NCI-H1930 (cell line): ENCODE measurements around the gene C16orf86.

Experiments
- DNase-seq, 2 experiments: peaks; one replicate each; lab custom pipeline; 2025; lab: John Stamatoyannopoulos, UW

C16orf86 gene

DNA sequence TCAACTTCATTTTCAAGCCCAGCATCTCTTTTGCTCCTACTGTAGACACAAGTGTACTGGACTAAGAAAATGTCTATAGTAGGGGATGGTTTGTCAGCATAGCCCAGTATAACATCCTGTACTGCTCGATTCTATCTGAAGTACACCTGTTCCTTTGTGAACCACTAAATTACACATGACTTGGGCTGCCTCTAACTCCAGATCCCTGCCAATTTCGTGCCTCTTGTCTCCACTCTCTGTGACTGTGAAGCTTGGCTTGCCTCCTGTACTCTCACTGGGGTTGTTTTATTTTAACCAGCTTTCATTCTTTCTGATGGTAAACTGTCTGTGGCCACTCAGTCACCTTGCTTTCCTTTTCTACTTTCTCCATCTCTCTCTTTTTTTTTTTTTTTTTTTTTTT is 28.0 kb downstream of the C16orf86 start:
- no peak for DNase-seq

DNA sequence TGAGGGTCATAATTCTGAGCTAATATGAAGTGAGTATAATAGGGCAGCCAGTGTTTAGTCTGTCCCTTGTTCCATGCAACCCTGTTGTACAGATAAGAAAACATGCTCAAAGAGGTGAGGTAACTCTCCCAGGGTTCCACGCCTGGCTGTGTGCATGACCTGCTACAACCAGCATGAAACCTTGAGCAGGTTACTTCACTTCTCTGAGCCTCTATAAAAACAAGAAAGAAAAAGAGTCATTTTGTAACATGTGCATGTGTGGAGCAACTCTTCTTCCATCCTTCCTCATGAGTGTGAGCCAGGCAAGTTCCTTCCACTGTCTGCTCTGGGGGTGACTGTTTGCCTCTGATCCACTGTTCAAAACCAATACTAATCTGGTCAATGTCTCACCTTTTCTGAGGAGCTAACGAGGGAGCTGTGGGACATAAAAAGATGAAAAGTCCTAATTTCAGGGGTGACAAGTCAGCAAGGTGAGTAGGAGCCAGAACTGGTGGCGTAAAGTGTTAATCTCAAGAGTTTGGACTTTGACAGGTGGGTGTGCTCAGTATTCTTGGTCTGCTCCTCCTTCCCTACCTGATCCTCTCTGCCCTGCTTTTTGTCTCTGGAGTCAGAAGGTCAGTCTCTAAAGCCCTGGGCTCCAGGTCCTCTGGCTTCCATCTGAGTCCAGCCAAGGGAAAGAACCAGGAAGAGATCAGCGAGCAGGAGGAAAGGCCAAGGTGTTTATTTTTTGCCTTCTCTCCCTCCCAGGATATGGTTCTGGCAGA is 31.0 kb downstream of the C16orf86 start:
- no peak for DNase-seq

DNA sequence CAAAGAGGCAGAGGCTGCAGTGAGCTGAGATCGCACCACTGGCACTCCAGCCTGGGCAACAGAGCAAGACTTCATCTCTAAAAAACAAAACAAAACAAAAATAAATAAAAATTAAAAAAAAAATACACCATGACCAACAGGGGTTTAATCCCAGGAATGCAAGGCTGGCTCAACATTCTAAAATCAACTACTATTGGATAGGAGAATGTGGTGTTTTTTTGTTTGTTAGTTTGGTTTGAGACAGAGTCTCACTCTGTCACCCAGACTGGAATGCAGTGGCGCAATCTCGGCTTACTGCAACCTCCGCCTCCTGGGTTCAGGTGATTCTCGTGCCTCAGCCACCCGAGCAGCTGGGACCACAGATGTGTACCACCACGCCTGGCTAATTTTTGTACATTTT is 32.7 kb downstream of the C16orf86 start:
- no peak for DNase-seq

DNA sequence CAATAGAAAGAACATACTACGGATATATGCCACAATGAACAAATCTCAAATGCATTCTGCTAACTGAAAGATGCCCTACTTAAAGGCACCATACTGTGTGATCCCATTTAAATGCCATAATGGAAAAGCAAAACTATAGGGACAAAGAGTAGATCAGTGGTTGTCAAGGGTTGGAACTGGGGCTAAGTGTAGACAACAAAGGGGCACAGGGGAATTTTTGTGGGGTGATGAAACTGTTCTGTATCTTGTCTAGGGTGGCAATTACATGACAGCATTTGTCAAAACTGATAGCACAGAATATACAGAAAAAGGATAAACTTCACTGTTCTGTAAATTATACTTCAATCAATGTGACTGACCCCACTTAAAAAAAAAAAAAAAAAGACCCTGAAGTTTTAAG is 34.8 kb downstream of the C16orf86 start:
- no peak for DNase-seq

DNA sequence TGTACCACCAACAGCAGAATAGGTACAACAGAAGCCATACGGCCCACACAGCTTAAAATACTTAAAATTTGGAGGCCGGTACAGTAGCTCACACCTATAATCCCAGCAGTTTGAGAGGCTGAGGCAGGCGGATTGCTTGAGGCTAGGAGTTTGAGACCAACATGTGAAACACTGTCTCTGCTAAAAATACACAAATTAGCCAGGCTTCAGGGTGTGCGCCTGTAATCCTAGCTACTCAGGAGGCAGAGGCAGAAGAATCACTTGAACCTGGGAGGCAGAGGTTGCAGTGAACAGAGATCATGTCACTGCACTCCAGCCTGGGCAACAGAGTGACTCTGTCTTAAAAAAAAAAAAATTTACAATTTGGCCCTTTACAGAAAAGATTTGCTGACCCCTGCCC is 35.5 kb downstream of the C16orf86 start:
- DNase-seq = no peak

DNA sequence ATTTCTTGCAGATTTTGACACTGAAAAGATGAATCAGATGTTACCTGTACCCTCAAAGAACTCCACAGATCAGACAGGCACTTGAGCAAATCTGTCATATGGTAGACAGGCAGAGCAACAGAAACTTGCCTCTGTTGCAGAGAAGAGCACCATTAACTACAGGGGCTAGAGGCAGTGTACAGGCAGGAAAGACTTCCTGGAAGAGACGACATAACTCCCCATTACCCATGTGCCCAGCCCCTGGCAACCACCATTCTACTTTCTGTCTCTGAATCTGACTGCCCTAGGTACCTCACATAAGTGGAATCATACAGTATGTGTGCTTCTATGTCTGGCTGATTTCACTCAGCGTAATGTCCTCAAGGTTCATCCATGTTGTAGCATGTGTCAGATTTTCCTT is 37.0 kb downstream of the C16orf86 start:
- no peak for DNase-seq

DNA sequence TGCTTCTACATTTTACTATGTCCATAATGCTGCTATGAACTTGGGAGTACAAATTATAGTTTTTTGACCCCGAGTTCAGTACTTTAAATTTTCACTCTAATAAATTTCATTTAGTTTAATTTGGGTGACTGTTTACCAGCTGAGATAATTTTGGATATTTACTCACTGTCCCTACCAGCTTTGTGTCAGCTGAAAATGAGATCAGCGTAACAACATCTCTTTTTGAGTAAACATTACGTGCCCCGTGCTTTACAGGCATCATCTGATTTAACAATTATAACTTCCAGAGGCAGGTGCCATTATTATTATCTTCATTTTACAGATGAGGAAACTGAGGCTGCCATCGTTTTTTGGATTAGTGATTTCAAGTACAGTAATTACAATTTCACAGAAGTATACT is 37.5 kb downstream of the C16orf86 start:
- no peak for DNase-seq

DNA sequence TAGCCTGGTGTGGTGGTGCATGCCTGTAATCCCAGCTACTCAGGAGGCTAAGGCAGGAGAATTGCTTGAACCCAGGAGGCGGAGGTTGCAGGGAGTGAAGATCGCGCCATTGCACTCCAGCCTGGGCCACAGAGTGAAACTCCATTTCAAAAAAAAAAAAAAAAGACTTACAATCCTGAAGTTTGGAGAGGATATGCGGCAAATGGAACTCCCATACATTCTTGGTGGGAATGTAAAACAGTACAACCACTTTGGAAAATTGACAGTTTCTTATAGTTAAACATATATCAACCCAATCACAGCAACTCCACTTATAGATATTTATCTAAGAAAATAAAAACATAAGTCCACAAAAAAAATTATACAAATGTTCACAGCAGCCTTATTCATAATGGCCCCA is 40.6 kb downstream of the C16orf86 start:
- no peak for DNase-seq

DNA sequence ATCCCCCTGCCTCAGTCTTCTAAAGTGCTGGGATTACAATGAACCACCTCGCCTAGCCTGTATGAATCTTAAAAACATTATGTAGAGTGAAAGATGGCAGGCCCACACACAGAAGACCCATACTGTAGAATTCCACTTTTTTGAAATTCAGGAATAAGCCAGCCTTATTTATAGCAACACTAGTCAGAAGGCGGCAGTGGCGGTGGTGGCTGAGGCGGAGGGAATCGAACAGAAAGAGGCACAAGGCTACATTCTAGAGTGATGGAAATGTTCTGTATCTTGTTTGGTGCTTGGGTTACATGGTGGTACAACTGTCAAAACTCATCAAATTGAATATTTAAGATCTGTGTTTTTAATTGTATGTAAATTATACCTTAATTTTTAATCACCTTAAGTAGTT is 41.2 kb downstream of the C16orf86 start:
- no peak for DNase-seq

DNA sequence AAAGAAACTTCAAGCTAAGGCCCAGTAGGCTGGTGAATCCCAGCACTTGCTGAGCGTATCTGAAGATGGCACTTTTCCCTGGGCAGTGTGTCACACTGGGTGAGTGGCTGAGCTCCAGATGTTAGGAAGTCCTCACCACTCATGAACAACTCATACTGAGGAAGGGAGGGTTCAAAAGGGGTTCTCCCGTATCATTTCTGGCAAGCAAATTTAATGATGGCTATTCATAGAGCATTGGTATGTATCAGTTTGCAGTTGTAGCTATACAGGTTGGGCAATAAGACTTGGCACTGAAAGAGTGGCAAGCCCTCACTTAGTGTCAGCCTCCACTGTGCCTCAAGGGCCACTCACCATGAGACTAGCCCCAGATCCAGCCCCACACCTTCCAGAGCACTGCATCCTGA is 41.8 kb downstream of the C16orf86 start:
- no peak for DNase-seq

DNA sequence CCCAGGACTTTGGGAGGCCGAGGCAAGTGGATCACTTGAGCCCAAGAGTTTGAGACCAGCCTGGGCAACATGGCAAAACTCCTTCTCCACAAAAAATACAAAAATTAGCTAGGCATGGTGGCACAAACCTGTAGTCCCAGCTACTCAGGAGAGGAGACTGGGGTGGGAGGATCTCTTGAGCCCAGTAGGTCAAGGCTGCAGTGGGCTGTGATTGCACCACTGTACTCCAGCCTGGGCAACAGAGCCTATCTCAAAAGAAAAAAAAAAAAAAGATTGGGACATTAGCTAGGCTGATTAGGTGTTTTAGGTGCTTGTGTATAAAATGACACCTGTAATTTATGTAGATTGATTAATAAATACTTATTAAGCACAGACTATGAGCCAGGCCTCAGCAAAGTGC is 42.4 kb downstream of the C16orf86 start:
- no peak for DNase-seq

DNA sequence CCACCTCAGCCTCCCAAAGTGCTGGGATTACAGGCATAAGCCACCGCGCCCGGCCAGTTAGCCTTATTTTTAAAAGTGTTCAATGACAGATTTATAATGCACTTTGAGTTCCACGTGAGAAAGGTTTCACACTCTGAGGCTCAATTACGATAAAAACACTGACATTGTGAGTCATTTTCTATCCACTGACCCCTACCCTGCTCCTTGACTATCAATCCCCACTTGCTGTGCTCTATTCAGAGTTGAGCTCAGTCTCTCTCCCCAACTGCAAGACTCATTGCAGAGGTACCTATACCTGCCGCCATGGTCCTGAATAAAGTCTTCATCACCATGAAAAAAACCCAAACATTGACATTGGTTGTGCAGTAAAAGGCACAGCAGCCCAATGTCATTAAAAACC is 44.0 kb downstream of the C16orf86 start:
- DNase-seq = no peak

DNA sequence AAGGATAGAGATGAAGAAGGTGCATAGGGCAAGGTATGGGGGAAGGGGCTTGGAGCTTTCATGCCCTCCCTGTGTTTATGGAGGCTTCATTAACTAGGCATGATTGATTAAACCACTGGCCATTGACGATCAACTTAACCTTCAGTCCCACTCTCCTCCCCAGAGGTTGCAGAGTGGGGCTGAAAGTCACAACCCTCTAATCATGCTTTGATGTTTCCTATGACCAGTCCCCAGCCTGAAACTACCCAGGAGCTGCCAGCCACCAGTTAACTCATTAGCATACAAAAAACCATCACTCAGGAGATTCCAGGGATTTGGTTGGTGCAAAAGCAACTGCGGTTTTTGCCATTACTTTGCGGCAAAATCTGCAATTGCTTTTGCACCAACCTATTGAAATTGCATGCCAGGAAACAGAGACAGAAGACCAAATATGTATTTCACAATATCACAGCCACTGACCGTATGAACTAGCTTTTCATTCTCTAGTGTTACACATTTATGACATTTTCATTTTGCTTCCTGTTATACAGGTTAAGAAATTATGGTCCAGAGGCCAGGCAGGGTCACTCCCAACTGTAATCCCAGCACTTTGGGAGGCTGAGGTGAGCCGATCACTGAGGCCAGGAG is 47.1 kb downstream of the C16orf86 start:
- DNase-seq = no peak

DNA sequence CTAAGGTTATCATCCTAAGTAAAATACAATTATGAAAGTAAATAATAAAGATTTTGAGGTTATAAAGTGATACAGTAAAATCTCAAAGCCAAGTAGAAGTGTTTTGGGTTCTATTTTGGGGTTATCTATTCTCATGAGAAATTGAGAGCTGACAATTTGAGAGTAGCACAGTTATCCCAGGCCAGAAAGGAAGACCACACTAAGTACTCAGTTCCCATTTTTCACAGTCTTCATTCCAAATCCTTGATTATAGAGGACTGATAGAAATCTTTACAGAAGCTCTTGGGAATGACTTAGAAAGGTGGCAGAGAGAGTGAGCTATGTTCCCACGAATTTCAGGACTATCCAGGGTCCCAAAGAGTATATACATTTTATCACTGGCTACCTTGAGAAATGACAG is 47.9 kb downstream of the C16orf86 start:
- no peak for DNase-seq

DNA sequence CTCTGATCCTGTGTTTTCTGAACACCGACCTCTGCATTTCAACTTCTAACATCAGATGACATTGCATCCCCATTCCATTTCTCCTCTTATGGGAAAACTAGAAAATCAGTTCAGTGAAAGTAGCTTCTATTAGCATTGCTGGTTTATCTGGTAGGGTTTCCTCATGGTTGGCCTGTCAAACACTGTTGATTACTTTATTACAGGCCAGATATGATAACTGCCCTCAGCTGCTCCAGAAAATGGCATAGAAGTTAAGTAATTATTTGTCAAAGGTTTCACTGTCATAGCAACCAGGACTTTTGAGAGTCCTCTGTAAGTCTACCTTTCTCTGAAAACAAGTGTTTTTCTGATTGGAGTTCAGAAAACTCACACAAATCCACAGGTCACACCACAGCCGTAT is 49.5 kb downstream of the C16orf86 start:
- no peak for DNase-seq
